GM10266 (cell line): Measurements from ENCODE around the gene POLR1C.
"Not testable (repeated sequence)": the region's sequence is repeated elsewhere in the genome, so short reads cannot be mapped to it uniquely, and the experiment has no call there.

ENCODE experiments used
- DNase-seq: peaks from one replicate; pipeline ENCODE4 v3.0.0; 2012; ENCODE audit errors: extremely low spot score
- CTCF ChIP-seq: IDR thresholded peaks from 2 replicates; pipeline ENCODE4 v1.5.1; 2012; ENCODE audit warnings: mild to moderate bottlenecking, low read depth; ENCODE audit not compliant: control insufficient read depth, insufficient read depth; ENCODE audit errors: missing control alignments

Gene POLR1C, protein sequence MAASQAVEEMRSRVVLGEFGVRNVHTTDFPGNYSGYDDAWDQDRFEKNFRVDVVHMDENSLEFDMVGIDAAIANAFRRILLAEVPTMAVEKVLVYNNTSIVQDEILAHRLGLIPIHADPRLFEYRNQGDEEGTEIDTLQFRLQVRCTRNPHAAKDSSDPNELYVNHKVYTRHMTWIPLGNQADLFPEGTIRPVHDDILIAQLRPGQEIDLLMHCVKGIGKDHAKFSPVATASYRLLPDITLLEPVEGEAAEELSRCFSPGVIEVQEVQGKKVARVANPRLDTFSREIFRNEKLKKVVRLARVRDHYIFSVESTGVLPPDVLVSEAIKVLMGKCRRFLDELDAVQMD

DNA sequence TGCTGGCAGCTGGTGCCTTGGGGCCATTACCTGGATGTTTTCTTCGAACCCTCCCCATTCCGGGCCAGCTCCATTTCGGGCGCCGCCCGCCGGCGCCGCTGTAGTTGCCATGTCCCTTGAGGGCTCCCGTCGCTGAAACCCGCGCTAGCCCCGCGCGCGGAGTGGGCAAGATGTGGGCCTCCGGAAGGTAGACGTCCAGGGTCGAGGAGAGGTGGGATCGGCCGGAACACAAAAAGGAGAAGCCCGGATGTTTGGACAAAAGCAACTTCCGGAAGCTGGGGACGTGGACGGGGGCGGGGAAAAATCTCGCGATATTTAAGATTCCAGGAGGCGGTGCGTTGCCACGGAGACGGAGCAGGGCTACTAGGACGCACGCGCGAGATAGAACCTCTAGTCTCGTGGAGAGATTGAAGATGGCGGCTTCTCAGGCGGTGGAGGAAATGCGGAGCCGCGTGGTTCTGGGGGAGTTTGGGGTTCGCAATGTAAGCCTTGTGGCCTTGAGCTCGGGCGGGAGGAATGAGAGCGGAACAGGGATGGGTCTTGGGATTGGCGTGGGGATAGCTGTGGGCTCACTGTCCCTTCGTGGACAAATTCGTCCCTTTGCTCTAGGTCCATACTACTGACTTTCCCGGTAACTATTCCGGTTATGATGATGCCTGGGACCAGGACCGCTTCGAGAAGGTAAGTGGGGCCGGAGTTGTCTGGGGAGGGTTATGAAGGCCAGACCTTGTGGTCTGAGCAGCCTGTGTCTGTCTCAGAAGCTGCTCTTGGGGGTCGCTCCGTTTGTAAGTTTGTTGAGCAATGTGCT lies at the start of gene POLR1C, which contains the start of gene YIPF3:
Gene POLR1C, plus strand, starts transcription at position 393 of the 808 bp plus-strand sequence. Its CDS starts 21 bp downstream, at position 414.
Gene YIPF3, minus strand, starts transcription at position 230 of the 808 bp plus-strand sequence. Its CDS starts 119 bp downstream, at position 111.
- TF ChIP-seq CTCF: no peak
- DNase-seq: peak; percentile 98

- DNase-seq: not testable (repeated sequence)
Measured at GRCh38 chr6:43467265-43467664, 49.6 kb upstream of the POLR1C start.

- TF ChIP-seq CTCF: no peak
Measured at GRCh38 chr6:43467752-43468151, 49.1 kb upstream of the POLR1C start.

GRCh38 chr6:43468240-43468639 lies 48.6 kb upstream of the POLR1C start:
- no peak for TF ChIP-seq CTCF
- no peak for DNase-seq

More at GRCh38 chr6:43467752-43468151, 49.1 kb upstream of the POLR1C start:
- no peak for DNase-seq

GRCh38 chr6:43468748-43469681 lies 47.9 kb upstream of the POLR1C start:
- no peak for DNase-seq
- no peak for TF ChIP-seq CTCF

DNA sequence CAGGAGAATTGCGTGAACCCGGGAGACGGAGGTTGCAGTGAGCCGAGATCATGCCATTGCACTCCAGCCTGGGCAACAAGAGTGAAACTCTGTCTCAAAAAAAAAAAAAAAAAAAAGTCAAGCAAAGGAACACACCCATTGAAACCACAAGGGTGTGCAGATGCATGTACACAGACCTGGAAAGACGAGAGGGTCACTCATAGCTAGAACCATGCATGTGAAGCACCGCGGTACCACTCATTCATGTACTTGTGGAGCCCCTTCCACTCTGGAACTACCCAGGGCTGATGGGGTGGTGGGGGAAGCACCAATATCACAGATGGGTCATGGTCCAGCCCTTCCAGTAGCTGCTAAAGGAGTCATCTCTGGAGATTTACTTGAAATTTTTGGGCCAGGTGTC lies 46.9 kb upstream of the POLR1C start:
- TF ChIP-seq CTCF: no peak
- no peak for DNase-seq

GRCh38 chr6:43471399-43471798 lies 45.5 kb upstream of the POLR1C start:
- no peak for DNase-seq
- no peak for TF ChIP-seq CTCF
